Breast epithelium (tissue), 4 donors: ENCODE data around the gene PTGFRN. TPM values are rescaled to one million over a fixed set of nuclear protein-coding genes. Genes with fewer than 3 reads are reported as not detected.

ENCODE experiments used
- DNase-seq, 2 donors: peaks; one replicate each; pipeline ENCODE4 v3.0.0-alpha.2; 2019; ENCODE audit warnings: low spot score in 2 of 2
- H3K27ac ChIP-seq, 2 donors: fragments of 200-600 bp; sonication (generic) in 1 of 2; one replicate each; pipeline ENCODE4 v1.5.1; 2016 to 2019; ENCODE audit warnings: mild to moderate bottlenecking in 1 of 2
- H3K27me3 ChIP-seq, 2 donors: fragments of 200-600 bp; sonication (generic) in 1 of 2; one replicate each; pipeline versions ENCODE4 v1.5.1 to v1.6.0; 2017 to 2019; ENCODE audit warnings: control low read depth in 1 of 2, mild to moderate bottlenecking in 1 of 2
- H3K36me3 ChIP-seq: fragments of 200-600 bp; one replicate; pipeline ENCODE4 v1.5.1; 2019
- H3K4me1 ChIP-seq, 2 donors: fragments of 200-600 bp; sonication (generic); one replicate each; pipeline ENCODE4 v1.5.1; 2016 to 2019; ENCODE audit warnings: control low read depth in 1 of 2
- H3K4me3 ChIP-seq, 3 donors: fragments of 200-600 bp; sonication (generic); 1 replicate in 2 of 3; 2 replicates in 1 of 3; pipeline ENCODE4 v1.5.1; 2016 to 2019; ENCODE audit warnings: mild to moderate bottlenecking in 3 of 3, moderate library complexity in 2 of 3
- H3K9me3 ChIP-seq, 2 donors: fragments of 200-600 bp; sonication (generic) in 1 of 2; one replicate each; pipeline ENCODE4 v1.5.1; 2016 to 2019; ENCODE audit warnings: control low read depth in 1 of 2
- CTCF ChIP-seq, 3 donors: fragments of 450-650 bp; IDR thresholded peaks; one replicate each; pipeline ENCODE4 v1.5.1; 2016 to 2017; ENCODE audit warnings: antibody characterized with exemption in 3 of 3, mild to moderate bottlenecking in 3 of 3, moderate library complexity in 3 of 3
- POLR2A ChIP-seq: fragments of 450-650 bp; IDR thresholded peaks from one replicate; pipeline ENCODE4 v1.6.1; 2016; ENCODE audit warnings: antibody characterized with exemption, mild to moderate bottlenecking, moderate library complexity
- POLR2AphosphoS5 ChIP-seq, 3 donors: sonication (generic); formaldehyde crosslinking; IDR thresholded peaks; one replicate each; pipeline ENCODE4 v1.6.1; 2017; ENCODE audit warnings: antibody characterized with exemption in 3 of 3
- intact Hi-C: fragments of 100-400 bp; cut with DNase I; formaldehyde crosslinking; loops from one replicate; pipeline ENCODE4 v1.15.1; 2023; ENCODE audit warnings: low total_unique reads
- total RNA-seq, 3 donors: library from RNA; depleted of rRNA; stranded (reverse); fragments of >200 nt; gene quantifications; one replicate each; pipeline ENCODE4 v1.1.0, GENCODE V29; 2016

Gene PTGFRN
- total RNA-seq, 3 donors from 2014 or later: 10.6 to 30.8 (median 24.3) TPM

- TF ChIP-seq POLR2A (no peak), POLR2AphosphoS5 (IDR thresholded peaks at IDR 0.05) (peak in 1 of 3 donors; percentile 27)
- H3K27ac ChIP-seq: no peak overlapping the region
- H3K4me3 ChIP-seq: no peak overlapping the region
- intact Hi-C loops: no loop called here
- no peak for DNase-seq
- H3K4me1 ChIP-seq: no peaks in the 10 kb centered on the region
- H3K27me3 ChIP-seq: no peaks in the 10 kb centered on the region
- no peaks in the 10 kb centered on the region for H3K9me3 ChIP-seq
- no peaks in the 10 kb centered on the region for H3K36me3 ChIP-seq
Measured at GRCh38 chr1:116954440-116954839, 44.7 kb downstream of the PTGFRN start.

GRCh38 chr1:116956378-116956777 lies 46.7 kb downstream of the PTGFRN start:
- Histone ChIP-seq H3K27ac (no peak overlapping the region), H3K4me3 (no peak overlapping the region)

GRCh38 chr1:116957646-116958045 lies 47.9 kb downstream of the PTGFRN start:
- intact Hi-C loops: no loop called here
- H3K27me3 ChIP-seq: no peaks in the 10 kb centered on the region
- H3K36me3 ChIP-seq: no peaks in the 10 kb centered on the region
- TF ChIP-seq POLR2A (no peak), POLR2AphosphoS5 (IDR thresholded peaks at IDR 0.05) (no peak), CTCF (IDR thresholded peaks at IDR 0.05) (no peak)
- DNase-seq: no peak
- H3K4me3 ChIP-seq: no peak overlapping the region
- no peaks in the 10 kb centered on the region for H3K4me1 ChIP-seq
- H3K9me3 ChIP-seq: no peaks in the 10 kb centered on the region
- H3K27ac ChIP-seq: no peak overlapping the region

More at GRCh38 chr1:116956378-116956777, 46.7 kb downstream of the PTGFRN start:
- Histone ChIP-seq H3K4me1 (no peaks in the 10 kb centered on the region), H3K27me3 (no peaks in the 10 kb centered on the region), H3K9me3 (no peaks in the 10 kb centered on the region), H3K36me3 (no peaks in the 10 kb centered on the region)
- DNase-seq: no peak
- no peak for TF ChIP-seq POLR2AphosphoS5 (IDR thresholded peaks at IDR 0.05)
- no peak for TF ChIP-seq POLR2A
- no peak for TF ChIP-seq CTCF (IDR thresholded peaks at IDR 0.05)
- intact Hi-C loops: no loop called here

GRCh38 chr1:116958110-116958509 lies 48.4 kb downstream of the PTGFRN start:
- Histone ChIP-seq H3K36me3 (no peaks in the 10 kb centered on the region), H3K27ac (no peak overlapping the region), H3K27me3 (no peaks in the 10 kb centered on the region), H3K9me3 (no peaks in the 10 kb centered on the region), H3K4me3 (no peak overlapping the region), H3K4me1 (no peaks in the 10 kb centered on the region)
- intact Hi-C loops: no loop called here
- DNase-seq: no peak
- TF ChIP-seq POLR2A: no peak

GRCh38 chr1:116958977-116959376 lies 49.3 kb downstream of the PTGFRN start:
- no peaks in the 10 kb centered on the region for H3K4me1 ChIP-seq
- no peaks in the 10 kb centered on the region for H3K36me3 ChIP-seq
- no peak for DNase-seq
- TF ChIP-seq POLR2A (no peak), CTCF (IDR thresholded peaks at IDR 0.05) (no peak), POLR2AphosphoS5 (IDR thresholded peaks at IDR 0.05) (no peak)
- intact Hi-C loops: no loop called here
- no peak overlapping the region for H3K27ac ChIP-seq
- H3K9me3 ChIP-seq: no peaks in the 10 kb centered on the region
- no peak overlapping the region for H3K4me3 ChIP-seq
- no peaks in the 10 kb centered on the region for H3K27me3 ChIP-seq

- H3K9me3 ChIP-seq: no peaks in the 10 kb centered on the region
- no peak for DNase-seq
- H3K36me3 ChIP-seq: no peaks in the 10 kb centered on the region
- no peaks in the 10 kb centered on the region for H3K27me3 ChIP-seq
- H3K4me3 ChIP-seq: no peak overlapping the region
- no peak overlapping the region for H3K27ac ChIP-seq
- intact Hi-C loops: no loop called here
- no peaks in the 10 kb centered on the region for H3K4me1 ChIP-seq
- TF ChIP-seq POLR2AphosphoS5 (IDR thresholded peaks at IDR 0.05) (no peak), CTCF (IDR thresholded peaks at IDR 0.05) (no peak)
Measured at GRCh38 chr1:116961606-116962005, 51.9 kb downstream of the PTGFRN start.
